ENCODE results near the gene BTG1.
"Not testable (repeated sequence)": the region's sequence is repeated elsewhere in the genome, so short reads cannot be mapped to it uniquely, and the experiment has no call there.

Gene BTG1

GRCh38 chr12:92147491-92147890 is 1.8 kb upstream of the BTG1 start:
- no peak for DNase-seq

GRCh38 chr12:92146497-92147224 is 1.0 kb upstream of the BTG1 start:
- DNase-seq, result no peak

DNA sequence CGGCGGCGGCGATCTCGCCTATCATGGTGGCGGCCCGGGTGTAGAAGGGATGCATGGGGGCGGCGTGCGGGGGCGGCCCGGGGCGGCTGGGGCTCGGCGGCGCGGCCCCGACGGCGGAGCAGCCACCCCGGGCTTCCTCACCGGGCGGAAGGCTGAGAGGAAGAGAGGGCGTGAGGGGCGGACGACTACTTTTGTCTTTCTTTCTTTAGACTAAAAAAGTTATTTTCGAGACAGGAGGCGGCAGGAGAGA is 240 bp downstream of the BTG1 start:
- DNase-seq, result no peak

DNA sequence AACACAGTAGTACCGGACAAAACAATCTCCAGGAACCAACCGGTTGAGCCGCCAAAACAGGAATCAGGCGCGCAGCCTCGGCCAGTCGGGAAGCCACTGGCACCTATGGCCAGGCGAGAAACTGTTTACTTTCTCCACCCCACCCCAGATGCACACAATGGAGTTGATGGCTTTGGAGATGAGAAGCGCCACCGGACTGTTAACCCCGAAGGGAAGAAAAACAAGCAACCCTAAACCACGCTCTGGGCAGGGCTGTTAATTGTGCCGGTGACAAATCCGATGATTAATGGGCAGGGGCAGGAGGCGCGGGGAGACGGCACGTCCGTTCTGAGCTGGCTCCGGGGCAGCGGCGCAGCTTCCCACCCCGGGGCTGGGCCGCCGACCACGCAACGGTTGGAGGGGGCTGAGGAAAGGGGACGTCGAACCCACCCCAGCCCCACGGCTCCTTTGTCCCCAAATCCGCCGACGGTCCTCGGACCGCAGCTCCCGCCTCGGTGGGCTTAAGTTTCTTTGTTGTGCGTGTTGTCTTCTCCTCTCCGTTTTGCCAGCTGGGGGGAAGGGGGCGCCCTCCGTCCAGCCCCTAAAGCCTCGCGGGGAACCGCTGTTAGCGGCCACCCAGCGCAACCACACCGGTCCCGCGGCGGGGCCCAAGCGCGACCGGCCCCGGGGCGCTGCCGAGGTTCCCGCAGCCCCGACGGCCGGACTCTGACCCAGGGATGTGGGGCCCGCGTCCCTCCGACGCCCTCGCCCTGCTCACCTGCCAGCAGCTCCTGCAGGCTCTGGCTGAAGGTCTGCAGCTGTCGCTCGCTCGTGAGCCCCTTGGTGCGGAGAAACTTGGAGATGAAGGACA is 790 bp downstream of the BTG1 start:
- peak; percentile 71 for DNase-seq

DNA sequence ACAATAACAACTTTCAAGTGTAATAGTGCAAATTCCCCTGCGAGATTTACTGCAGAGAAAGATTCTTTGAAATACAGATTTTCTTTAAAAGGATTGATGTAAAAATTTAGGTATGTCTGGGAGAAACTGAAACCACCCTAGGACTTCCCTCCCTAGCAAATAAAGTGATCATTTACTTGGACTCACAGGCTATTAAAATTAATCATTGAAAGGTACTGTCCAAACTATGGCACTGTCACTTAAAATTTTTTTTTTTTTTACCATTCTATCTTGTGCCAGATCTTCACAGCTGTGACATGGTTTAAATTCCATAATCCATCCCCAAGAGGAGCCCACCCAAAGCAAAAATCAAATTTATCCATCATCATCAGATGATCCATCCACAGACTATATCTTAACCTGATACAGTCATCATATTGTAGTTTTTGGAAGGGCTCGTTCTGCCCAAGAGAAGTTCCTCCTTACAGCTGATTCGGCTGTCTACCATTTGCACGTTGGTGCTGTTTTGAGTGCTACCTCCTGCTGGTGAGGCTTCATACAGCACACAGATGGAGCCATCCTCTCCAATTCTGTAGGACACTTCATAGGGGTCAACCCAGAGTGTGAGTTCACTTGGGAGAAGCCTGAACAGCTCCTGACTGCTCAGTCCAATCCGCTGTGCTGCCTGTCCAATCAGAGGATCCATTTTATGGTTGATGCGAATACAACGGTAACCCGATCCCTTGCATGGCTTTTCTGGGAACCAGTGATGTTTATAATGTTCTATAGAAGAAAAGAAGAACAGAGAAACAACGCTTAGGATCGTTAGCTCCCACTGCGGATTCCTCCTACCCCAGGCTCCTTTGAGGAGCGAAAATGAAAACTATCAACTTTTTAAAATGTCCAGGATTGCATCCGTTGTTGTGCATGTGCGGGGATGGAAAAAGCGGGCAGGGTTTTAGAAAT is 1.7 kb downstream of the BTG1 start:
- peak; percentile 74 for DNase-seq

- DNase-seq, result no peak
These were observed 2.4 kb downstream of the BTG1 start for GRCh38 chr12:92143258-92143657.

GRCh38 chr12:92142251-92142926 is 3.3 kb downstream of the BTG1 start:
- DNase-seq, result no peak

DNA sequence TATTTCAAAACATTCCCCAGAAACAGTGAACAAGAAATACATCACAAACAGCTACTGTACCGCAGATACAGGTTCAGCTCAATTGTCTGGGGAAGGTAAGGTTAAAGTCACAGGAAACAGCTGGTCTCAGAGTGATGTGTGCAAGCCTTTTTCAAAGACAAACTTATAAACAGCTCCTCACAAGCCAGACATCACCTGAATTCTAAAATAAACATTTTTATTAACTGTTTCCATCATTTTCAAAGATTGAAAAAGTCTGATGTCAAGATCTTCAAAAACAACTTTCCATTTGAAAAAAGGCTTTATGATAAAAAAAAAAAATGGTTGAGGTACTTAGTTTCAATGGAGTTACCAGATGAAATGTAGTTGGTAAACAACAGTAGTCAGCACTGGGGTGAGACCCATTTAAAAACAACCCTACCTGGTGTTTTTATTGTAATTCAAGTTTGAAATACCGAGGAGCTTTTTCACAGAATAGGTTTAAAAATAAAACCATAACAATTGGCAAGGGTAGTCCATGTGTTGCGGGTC is 4.0 kb downstream of the BTG1 start:
- DNase-seq, result no peak

- DNase-seq, result no peak
These were observed 4.6 kb downstream of the BTG1 start for GRCh38 chr12:92140896-92141536.

DNA sequence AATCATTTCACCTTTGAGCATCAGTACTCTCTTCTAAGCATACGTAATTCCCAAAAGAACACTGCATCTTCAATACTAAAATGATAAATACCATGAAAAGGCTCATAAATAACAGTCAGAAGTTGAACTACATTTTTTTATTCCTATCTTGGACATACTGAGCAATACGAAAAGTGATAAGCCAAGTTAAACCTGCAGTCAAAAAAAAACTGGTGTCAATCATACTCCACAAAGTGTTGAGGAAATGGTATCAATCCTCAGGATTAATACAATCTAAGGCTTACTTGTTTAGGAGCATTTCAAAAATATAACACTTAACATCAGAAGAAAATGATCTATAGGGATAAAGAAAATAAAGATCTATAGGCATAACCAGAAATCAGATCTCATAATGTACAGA is 5.5 kb downstream of the BTG1 start:
- no peak for DNase-seq

- DNase-seq, result no peak
These were observed 6.0 kb downstream of the BTG1 start for GRCh38 chr12:92139634-92140150.

GRCh38 chr12:92138626-92139025 is 7.0 kb downstream of the BTG1 start:
- DNase-seq, result no peak

DNA sequence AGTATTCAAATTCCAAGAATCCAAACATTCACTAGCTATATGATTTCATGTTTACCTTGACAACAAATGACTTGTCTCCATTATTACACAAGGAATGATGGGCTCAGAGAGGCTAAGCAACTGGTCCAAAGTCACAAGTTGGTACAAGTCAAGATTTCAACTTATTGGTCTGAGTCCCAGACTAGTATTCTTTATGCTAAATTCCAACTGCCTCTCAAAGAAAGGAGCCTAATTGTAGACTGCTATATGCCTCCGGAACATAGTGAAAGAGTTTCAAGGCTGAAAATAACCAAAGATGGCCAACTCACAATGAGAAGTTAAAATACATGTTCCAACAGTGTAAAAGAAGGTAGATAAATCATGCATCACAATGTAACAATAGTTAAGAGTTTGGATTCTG is 7.5 kb downstream of the BTG1 start:
- no peak for DNase-seq

GRCh38 chr12:92136965-92137721 is 8.5 kb downstream of the BTG1 start:
- DNase-seq, result no peak

DNA sequence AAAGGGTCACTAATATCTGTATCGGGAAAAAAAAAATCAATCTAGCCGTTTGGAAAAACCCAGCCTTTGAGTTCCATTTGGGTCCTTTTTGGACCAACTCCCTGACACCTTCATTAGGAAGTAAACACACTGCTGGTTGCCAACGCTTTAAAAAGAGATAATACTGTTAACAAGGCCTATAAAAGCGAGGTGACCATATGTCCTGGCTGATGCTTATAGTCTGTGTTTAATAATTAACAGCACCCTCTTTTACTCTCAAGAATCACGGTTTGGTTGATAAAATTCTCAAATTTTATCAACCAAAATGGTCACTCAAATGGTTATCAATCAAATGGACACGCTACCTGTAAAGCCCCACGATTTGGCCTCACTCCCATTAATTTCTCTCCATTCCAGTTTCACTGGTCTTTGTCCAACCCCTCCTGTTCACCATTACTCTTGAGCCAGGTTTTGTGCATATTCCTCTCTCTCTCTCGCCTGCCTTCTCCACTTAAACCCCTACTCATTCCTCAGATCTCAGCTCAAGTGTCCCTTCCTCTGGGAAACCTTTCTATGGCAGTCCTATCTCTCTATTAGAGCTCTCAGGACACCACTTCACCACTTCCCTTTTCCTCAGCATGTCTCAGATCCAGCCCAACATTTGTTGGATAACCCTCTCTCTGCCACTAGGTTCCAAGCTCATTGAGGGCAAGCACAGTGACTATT is 9.5 kb downstream of the BTG1 start:
- no peak for DNase-seq

DNA sequence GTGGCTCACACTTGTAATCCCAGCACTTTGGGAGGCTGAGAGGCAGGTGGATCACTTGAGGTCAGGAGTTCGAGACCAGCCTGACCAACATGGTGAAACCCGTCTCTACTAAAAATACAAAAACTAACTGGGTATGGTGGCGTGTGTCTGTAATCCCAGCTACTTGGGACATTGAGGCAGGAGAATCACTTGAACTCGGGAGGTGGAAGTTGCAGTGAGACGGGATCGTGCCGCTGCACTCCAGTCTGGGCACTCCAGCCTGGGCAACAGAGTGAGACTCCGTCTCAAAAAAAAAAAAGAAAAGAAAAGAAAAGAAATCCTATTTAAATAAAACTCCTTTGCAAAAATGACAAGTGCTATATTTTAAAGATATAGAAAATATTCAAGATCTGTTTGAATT is 10.1 kb downstream of the BTG1 start:
- not testable (repeated sequence) for DNase-seq

DNA sequence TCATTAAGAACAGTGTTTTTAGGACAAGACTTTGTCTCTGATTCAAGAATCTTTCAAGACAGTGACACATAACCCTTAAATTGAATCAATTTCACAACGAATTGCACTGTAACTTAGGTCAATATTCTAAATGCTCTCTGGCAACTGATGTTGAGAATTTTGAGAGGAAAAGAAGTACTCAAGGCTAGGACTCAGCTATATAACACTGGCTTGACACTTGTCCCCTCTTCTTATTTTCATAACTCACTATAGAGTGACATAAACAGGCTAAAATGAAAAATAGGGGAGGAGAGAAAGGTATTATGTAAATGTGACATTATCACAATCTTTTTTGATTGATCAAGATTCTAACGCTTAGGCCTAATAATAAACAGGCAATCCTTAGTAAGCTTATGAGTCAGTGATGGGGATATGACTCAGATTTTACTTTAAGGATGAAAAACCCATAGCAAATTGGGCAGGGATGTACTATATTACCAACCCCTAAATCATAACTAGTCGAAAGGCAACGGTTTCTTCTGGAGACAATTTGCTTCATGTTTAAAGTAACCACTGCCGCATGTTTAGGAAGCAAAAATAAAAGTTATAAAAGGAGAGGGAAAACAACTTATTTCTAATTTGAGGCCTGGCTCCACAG is 10.9 kb downstream of the BTG1 start:
- no peak for DNase-seq

GRCh38 chr12:92133795-92134637 is 11.6 kb downstream of the BTG1 start:
- DNase-seq, result no peak

- DNase-seq, result no peak
These were observed 12.5 kb downstream of the BTG1 start for GRCh38 chr12:92133171-92133570.

All from activated T-cell treated with anti-CD3 and anti-CD28 coated beads, Interleukin-2, amount 50 U/mL, for 1 hour (primary cell).